GM12872 (cell line): Measurements from ENCODE around the gene ADAMTS2.

ENCODE experiments used
- TF ChIP-seq, protein P1 (sequence below): IDR thresholded peaks from 3 replicates; pipeline ENCODE4 v1.5.1; 2011; ENCODE audit warnings: low read depth, mild to moderate bottlenecking, low read length, moderate library complexity; ENCODE audit not compliant: insufficient read depth

The ADAMTS2 gene

DNA sequence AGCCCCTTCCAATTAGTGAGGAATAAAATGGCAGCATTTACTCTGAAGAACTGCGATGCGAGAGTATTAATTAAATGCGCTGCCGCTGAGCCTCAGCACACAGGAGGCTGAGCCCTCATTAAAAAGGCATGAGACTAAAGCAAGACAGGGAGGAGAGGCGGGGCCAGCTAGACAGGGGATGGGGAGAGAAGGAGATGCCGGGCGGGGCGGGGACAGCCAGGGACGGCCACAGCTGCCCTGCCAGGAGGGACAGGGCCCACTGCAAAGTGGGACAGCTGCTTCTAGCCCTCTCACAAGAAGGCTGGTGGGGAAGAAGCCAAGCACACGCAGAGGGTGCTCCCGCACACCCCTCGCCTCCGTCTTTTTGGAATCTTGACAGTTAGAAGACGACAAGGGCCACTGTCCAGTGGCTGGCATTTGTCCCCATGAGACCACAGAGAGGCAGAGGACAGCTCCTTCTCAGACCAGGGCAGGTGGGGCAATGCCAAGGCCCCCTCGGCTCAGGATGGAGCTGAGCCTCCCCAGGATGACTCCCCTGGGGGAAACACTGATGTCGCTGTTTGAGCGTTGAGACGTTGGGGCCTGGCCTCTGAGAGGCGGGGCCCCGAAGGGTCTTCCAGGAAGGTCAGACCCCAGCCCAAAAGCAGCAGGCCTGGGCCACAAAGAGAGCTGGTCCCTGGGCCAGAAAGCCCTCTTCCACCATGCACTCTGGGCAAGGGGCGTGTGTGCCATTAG lies 26.9 kb downstream of the ADAMTS2 start:
- TF ChIP-seq, protein P1, sequence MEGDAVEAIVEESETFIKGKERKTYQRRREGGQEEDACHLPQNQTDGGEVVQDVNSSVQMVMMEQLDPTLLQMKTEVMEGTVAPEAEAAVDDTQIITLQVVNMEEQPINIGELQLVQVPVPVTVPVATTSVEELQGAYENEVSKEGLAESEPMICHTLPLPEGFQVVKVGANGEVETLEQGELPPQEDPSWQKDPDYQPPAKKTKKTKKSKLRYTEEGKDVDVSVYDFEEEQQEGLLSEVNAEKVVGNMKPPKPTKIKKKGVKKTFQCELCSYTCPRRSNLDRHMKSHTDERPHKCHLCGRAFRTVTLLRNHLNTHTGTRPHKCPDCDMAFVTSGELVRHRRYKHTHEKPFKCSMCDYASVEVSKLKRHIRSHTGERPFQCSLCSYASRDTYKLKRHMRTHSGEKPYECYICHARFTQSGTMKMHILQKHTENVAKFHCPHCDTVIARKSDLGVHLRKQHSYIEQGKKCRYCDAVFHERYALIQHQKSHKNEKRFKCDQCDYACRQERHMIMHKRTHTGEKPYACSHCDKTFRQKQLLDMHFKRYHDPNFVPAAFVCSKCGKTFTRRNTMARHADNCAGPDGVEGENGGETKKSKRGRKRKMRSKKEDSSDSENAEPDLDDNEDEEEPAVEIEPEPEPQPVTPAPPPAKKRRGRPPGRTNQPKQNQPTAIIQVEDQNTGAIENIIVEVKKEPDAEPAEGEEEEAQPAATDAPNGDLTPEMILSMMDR, result no peak

DNA sequence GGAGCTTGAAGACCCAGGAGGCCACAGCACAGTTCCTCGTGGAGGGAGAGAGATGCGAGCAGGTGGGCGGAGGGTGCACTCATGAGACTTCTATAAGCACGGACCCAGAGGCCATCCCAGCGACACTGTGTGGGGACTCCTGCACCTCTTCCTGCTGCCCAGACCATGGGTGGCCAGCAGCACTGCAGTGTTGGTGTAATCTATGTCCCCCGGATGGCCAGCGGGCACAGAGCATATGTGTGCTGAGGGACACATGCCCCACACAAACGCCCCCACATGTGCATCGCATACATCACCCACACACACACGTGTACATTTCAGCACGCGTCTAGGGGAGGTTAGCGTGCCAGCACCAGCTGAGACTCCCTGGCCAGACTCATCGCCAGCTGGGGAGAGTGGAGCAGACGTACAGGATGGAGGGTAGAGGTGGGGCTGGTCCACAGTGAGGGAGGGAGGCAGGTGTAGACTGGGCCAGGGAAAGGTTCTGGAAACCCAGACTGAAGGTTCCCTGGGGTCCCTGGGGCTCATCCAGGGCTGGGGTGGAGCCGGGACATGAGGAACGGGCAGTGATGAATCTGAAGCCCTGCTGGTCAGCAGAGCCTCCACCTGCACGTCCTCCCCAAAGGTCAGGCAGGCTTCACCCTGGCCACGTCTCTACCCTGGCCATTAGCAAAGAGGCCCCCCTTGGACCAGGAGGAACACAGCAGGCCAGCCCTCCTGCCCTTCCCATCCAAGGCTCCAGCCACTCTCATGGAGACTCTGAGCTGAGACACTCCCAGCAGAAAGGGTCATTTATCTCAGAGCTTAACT lies 27.6 kb downstream of the ADAMTS2 start:
- TF ChIP-seq, protein P1, result no peak

DNA sequence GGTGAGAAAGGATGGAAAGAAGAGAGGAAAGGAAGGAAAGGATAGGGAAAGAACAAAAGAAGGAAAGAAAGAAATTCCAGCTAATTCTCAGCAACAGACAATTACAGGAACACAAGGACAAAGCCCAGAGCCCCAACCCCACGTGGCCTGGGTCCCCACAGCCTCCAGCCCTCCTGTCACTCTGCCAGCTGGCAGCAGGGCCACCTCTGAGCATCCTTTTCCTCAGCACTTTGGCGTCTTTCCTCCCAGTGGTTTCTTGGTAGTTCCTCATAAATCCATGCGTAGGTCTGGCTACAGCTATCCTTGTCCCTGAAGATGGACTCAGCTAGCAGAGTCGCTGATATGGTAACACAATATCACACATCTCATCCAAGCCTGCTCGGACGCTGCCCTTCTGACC lies 28.3 kb downstream of the ADAMTS2 start:
- TF ChIP-seq, protein P1, result no peak

DNA sequence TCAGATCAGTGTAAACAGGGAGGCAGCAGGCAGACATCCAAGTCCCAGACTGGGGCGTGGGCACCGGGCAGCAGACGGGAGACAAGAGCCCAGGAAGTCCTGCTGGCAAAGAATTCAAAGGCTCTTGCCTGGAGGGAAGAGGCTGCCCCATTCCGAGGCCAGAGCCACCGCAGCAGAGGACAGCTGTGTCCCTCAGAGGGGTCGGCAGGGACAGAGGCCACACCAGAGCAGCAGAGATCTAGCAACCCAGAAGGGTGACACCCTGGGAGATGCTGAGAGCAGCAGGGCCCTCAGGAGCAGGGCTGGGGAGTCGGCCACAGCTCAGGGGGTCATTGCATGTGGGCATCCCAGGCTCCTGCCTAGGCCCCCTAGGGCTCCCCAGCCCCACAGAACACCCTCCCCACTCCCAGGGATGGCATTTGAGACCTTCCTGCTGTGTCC lies 29.1 kb downstream of the ADAMTS2 start:
- TF ChIP-seq, protein P1, result no peak

DNA sequence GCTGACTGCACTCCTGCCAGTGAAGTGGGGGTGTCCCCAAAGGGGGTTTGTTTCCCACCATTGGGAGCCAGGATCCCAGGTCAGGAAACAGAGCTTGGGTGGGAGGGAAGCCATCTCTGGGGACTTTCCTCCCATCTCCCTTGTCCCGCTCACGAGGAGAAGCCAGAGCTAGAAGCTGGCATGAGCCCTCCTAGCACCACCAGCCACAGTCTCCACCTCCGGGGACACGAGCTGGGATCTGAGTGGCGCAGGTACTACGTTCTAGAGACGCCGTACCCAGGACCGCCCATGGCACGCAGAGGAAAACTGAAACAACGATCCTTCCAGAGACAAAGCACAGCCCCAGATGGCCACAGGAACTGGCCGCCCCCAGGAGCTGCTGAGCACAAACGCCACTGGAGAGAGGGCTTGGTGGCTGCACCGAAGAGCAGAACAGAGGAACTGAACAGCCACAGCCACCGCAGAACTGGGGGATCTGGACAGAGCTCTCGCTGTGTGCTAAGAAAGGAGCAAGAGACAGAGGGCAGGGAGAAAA lies 29.8 kb downstream of the ADAMTS2 start:
- TF ChIP-seq, protein P1, result no peak

DNA sequence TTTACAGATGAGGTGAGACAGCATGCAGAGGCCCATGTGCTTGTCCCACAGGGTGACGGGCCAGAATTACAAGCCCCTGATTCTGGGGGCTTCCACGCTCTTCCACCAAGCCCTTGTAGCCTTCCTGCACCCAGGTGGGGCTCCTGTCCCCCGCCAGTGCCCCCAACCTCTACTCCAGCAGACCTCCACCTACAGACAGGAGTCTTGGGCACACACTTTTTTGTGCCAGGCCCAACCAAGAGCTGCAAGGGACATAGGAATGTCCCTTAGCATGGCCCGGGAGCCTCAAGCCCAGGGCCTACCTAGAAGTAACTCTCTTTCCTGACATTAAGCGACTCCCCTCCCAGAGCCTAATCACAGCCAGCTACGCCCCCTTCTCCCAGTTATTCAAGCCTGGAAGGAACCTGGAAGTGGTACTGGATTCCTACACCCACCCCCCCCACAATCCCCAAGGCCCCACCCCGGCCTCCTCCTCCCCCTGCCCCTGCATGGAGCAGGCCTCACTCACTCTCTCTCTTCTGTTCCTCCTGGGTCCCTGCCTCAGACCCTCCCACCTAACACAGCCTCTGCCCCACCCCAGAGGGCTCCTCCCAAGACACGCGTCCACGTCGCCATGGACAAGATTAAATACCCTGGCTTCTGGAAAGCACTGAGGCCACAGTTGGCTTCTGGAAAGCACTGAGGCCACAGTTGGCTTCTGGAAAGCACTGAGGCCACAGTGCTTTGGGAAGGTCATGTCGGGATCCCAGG lies 30.5 kb downstream of the ADAMTS2 start:
- TF ChIP-seq, protein P1, result no peak
